DND-41 (cell line): ENCODE data around the gene POLR3G.

Experiments
- CTCF ChIP-seq: IDR thresholded peaks from 2 replicates; pipeline ENCODE4 v1.5.1; 2012; ENCODE audit warnings: borderline replicate concordance, low read length, moderate library complexity, mild to moderate bottlenecking; ENCODE audit not compliant: poor library complexity, severe bottlenecking; ENCODE audit errors: extremely low read depth
- EZH2 ChIP-seq: IDR thresholded peaks from 3 replicates; pipeline ENCODE4 v1.6.1; 2012; ENCODE audit warnings: borderline replicate concordance, low read depth, mild to moderate bottlenecking, moderate library complexity, low read length, inconsistent platforms; ENCODE audit not compliant: severe bottlenecking

- TF ChIP-seq CTCF (no peak), EZH2 (no peak)
These were observed 1.0 kb upstream of the POLR3G start for GRCh38 chr5:90473396-90474234.
